ENCODE results near the gene MLKL. TPM values are rescaled to one million over a fixed set of nuclear protein-coding genes. Genes with fewer than 3 reads are reported as not detected.

MLKL gene
- total RNA-seq, 4 donors from 2014 or later = 6.0 to 12.0 (median 9.9) TPM

DNA sequence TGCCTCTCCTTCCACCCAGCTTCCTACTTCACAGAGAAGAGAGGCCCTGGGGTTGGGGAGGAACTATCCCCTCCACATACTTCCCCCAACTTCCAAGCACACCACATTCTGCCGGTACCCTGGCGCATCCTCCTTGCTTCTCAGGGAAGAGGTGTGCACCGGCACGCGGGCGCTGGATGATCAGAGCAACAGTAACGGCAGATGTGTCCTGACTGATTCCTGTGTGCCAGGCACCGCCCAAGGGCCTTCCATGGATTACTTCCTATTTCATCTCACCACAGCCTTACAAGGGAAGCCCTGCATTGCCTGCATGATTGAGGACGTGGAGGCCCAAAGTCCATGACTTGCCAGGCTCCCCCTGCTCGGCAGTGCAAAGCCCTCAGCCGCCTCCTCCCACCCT lies 21.1 kb upstream of the MLKL start:
- no peaks in the 10 kb centered on the region for H3K4me1 ChIP-seq
- H3K27me3 ChIP-seq = no peaks in the 10 kb centered on the region
- no peak for DNase-seq
- no peaks in the 10 kb centered on the region for H3K36me3 ChIP-seq
- no peak for TF ChIP-seq POLR2A (IDR thresholded peaks at IDR 0.05)
- TF ChIP-seq, protein P1, sequence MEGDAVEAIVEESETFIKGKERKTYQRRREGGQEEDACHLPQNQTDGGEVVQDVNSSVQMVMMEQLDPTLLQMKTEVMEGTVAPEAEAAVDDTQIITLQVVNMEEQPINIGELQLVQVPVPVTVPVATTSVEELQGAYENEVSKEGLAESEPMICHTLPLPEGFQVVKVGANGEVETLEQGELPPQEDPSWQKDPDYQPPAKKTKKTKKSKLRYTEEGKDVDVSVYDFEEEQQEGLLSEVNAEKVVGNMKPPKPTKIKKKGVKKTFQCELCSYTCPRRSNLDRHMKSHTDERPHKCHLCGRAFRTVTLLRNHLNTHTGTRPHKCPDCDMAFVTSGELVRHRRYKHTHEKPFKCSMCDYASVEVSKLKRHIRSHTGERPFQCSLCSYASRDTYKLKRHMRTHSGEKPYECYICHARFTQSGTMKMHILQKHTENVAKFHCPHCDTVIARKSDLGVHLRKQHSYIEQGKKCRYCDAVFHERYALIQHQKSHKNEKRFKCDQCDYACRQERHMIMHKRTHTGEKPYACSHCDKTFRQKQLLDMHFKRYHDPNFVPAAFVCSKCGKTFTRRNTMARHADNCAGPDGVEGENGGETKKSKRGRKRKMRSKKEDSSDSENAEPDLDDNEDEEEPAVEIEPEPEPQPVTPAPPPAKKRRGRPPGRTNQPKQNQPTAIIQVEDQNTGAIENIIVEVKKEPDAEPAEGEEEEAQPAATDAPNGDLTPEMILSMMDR (IDR thresholded peaks at IDR 0.05) = no peak
- no peaks in the 10 kb centered on the region for H3K9me3 ChIP-seq
- intact Hi-C loops (cut with DNase I) = no loop called here
- no peak overlapping the region for H3K4me3 ChIP-seq (replicated peaks in 1 of 3)
- 91 to 95% methylated on average over 11 of the region's 11 CpGs for WGBS, 2 donors
- no peak overlapping the region for H3K27ac ChIP-seq

DNA sequence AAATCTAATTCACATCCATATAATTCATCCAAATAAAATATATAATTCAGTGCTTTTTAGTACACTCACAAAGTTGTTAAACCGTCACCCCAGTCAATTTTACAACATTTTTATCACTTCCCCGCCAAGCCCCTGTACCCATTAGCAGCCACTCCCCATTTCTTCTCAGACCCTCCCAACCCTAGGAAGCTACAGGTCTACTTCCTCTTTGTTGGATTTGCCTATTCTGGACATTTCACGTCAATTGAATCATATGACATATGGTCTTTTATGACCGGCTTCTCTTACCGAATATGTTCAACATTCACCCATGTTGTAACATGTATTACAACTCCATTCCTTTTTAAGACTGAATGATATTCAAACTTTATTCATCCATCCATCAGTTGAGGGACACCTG lies 19.9 kb upstream of the MLKL start:
- no peak overlapping the region for H3K4me3 ChIP-seq (replicated peaks in 1 of 3)
- 90 to 92% methylated on average over 5 of the region's 5 CpGs for WGBS, 2 donors
- DNase-seq = no peak
- no peaks in the 10 kb centered on the region for H3K36me3 ChIP-seq
- no peaks in the 10 kb centered on the region for H3K9me3 ChIP-seq
- intact Hi-C loops (cut with DNase I) = no loop called here
- H3K4me1 ChIP-seq = no peaks in the 10 kb centered on the region
- no peaks in the 10 kb centered on the region for H3K27me3 ChIP-seq
- no peak overlapping the region for H3K27ac ChIP-seq
- TF ChIP-seq, protein P1 (IDR thresholded peaks at IDR 0.05) = no peak
- TF ChIP-seq POLR2A (IDR thresholded peaks at IDR 0.05) = no peak

DNA sequence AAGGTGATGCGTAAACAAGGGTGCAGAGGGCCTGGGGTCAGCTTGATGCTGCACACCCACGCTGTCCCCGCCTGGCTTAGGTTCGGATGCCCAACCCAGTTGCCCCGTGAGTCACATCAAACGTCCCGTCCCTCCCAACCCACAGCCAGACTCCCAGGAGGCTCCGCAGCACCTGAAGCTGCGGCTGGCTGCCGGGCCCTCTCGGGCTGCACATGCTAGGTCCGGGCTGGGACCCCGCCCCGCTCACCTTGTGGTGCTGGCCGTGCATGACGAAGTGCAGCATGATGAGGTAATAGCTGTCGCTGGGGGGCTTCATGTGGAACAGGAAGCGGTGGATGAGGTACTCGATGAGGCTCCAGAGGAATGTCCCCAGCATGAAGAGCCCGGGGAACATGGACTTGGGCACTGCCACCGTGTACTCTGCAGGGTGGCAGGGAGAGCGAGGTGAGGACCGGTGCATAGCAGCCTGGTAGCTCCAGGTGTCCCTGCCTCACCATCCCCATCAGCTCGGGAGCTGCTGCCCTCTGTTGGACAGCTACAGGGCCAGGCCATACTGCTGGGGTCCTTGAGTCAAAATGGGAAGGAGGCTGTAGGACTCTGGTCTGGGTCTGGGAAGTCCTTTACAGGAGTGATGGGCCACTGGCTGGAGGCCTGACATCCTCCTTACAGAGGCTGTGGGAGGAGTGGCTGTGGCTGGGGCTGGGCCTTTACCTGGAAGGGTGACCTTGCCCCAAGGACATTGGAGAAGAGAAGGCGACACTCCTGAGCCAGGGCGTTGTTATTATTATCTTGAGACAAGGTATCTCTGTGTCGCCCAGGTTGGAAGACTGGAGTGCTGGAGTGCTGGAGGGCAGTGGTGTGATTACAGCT lies 18.3 kb upstream of the MLKL start:
- no peak overlapping the region for H3K4me3 ChIP-seq (replicated peaks in 1 of 3)
- no peaks in the 10 kb centered on the region for H3K9me3 ChIP-seq
- no peak overlapping the region for H3K27ac ChIP-seq
- H3K4me1 ChIP-seq = no peaks in the 10 kb centered on the region
- no peaks in the 10 kb centered on the region for H3K36me3 ChIP-seq
- TF ChIP-seq, protein P1 (IDR thresholded peaks at IDR 0.05) = no peak
- DNase-seq = no peak
- 89 to 90% methylated on average over 20 to 22 of the region's 27 CpGs for WGBS, 2 donors
- no peaks in the 10 kb centered on the region for H3K27me3 ChIP-seq
- intact Hi-C loops (cut with DNase I) = no loop called here

DNA sequence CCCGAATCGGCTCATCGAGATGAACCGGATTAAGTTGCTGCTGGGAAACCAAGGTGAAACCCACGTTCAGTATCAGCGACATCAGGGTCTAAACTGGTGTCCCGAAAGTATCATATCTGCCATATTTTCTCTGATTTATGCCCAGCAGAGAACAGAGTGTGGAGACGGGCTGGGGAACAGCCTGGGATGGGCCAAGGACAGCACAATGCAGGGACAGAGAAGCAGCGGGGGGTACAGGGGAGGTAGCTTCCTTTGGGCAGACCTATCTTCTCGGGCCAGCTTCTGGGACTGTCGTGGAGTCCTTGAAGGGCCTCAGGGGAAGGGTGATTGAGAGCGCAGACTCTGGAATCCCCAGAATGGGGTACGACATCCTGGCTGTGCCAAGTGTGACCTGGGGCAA lies 17.5 kb upstream of the MLKL start:
- H3K9me3 ChIP-seq = no peaks in the 10 kb centered on the region
- no peaks in the 10 kb centered on the region for H3K36me3 ChIP-seq
- no peak for DNase-seq
- 91 to 96% methylated on average over 10 to 13 of the region's 13 CpGs for WGBS, 2 donors
- TF ChIP-seq, protein P1 (IDR thresholded peaks at IDR 0.05) = no peak
- no peak for TF ChIP-seq POLR2A (IDR thresholded peaks at IDR 0.05)
- no peak overlapping the region for H3K27ac ChIP-seq
- H3K27me3 ChIP-seq = no peaks in the 10 kb centered on the region
- H3K4me3 ChIP-seq (replicated peaks in 1 of 3) = no peak overlapping the region
- intact Hi-C loops (cut with DNase I) = no loop called here
- no peaks in the 10 kb centered on the region for H3K4me1 ChIP-seq

DNA sequence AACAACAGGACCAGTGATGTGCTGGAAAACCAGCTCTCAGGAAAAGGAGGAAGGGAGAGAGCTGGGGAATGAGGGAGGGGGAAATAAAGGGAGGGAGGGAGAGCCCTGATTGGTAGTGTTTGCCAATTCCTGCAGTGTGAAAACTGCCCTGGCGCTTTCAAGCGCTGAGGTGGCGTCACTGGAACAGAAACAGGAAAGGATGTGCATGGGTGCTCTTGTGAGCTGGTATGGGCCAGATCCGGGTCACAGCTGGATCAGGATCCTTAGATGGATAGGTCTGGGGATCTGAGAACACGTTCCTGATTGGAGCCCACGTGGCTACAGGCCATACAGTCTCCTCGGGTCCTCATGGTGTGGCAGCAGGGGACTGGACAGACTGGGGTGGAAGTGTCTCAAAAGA lies 16.7 kb upstream of the MLKL start:
- WGBS, 2 donors = 79 to 80% methylated on average over 7 of the region's 7 CpGs
- no peak overlapping the region for H3K27ac ChIP-seq
- TF ChIP-seq POLR2A (IDR thresholded peaks at IDR 0.05) = no peak
- TF ChIP-seq, protein P1 (IDR thresholded peaks at IDR 0.05) = no peak
- H3K9me3 ChIP-seq = no peaks in the 10 kb centered on the region
- H3K36me3 ChIP-seq = no peaks in the 10 kb centered on the region
- no peaks in the 10 kb centered on the region for H3K4me1 ChIP-seq
- no peak overlapping the region for H3K4me3 ChIP-seq (replicated peaks in 1 of 3)
- intact Hi-C loops (cut with DNase I) = no loop called here
- no peaks in the 10 kb centered on the region for H3K27me3 ChIP-seq
- DNase-seq = no peak
